ENCODE measurements around the gene LDB3. TPM values are rescaled to one million over a fixed set of nuclear protein-coding genes. Genes with fewer than 3 reads are reported as not detected.
A peak's percentile ranks its signal among the peaks of the same experiment; 100 is the strongest.

The LDB3 gene
- total RNA-seq, 1 donor from 2014 or later = not detected

DNA sequence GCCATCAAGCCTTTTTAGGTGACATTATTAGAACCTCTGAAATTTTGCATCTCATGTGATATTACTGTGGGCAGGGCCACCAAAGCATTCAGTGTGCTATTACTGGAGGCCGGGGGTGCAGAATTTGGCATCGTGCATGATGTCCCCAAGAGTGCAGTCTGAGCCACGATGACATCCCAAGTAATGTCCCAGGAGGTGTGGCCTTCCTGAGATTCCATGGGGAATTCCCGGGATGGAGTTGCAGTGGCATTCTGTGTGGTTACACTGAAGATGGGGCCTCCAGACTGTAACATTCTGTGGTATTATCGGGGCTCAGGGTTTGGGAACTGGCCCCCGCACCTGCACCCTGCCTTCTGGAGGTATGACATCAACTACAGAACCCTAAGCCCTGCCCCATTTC lies 9.1 kb downstream of the LDB3 start:
- TF ChIP-seq CTCF (conservative IDR thresholded peaks at IDR 0.05; ENCODE audit: low read depth, low read length) = no peak
- no peak for DNase-seq (ENCODE audit: low read depth)
- no peak overlapping the region for H3K4me3 ChIP-seq (ENCODE audit: low read depth, low read length)

- H3K4me3 ChIP-seq (ENCODE audit: low read depth, low read length) = no peak overlapping the region
- TF ChIP-seq CTCF (conservative IDR thresholded peaks at IDR 0.05; ENCODE audit: low read depth, low read length) = no peak
- no peak for DNase-seq (ENCODE audit: low read depth)
These were observed 10.9 kb downstream of the LDB3 start for GRCh38 chr10:86678999-86679792.

DNA sequence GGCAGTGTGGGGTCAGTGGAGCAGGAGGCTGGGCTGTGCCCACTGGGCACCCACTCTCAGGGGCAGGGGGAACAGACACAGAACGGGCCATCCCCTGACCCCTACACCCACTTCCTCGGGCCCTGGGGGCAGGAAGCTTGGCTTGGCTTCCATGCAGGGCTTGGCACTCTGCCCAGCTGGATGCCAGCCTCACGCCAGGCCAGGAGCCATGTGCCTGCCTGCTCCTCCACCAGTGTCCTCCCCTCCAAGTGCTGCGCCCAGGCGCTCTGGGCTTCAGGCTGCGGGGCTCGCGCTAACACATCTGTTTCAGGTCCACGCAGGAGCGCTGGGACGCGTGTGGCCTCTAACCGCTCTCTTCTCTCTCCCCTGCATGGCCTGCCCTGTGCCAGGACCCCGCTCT lies 12.7 kb downstream of the LDB3 start:
- TF ChIP-seq CTCF (conservative IDR thresholded peaks at IDR 0.05; ENCODE audit: low read depth, low read length) = no peak
- DNase-seq (ENCODE audit: low read depth) = no peak
- H3K4me3 ChIP-seq (ENCODE audit: low read depth, low read length) = no peak overlapping the region

GRCh38 chr10:86681722-86682386 lies 13.5 kb downstream of the LDB3 start:
- DNase-seq (ENCODE audit: low read depth) = no peak
- TF ChIP-seq CTCF (conservative IDR thresholded peaks at IDR 0.05; ENCODE audit: low read depth, low read length) = no peak
- no peak overlapping the region for H3K4me3 ChIP-seq (ENCODE audit: low read depth, low read length)

DNA sequence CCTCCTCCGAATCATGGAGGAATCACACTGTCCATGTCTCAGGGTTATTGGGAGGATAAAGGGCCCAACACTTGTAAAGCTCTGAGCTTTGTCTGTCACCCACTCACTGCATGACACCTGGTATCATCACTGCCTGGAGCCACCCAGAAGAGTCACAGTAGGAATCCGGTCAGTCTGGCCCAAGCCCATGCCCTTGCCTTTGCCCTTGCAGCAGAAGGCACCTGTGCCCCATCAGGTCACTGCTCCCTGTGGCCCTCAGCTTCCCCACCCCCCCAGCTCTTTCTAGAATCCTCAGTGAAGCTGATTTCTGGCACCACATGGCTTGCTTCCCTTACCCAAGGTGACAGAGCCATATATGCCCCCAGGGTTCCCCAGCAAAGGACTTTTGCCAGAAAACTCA lies 14.4 kb downstream of the LDB3 start:
- TF ChIP-seq CTCF (conservative IDR thresholded peaks at IDR 0.05; ENCODE audit: low read depth, low read length) = no peak
- no peak for DNase-seq (ENCODE audit: low read depth)
- H3K4me3 ChIP-seq (ENCODE audit: low read depth, low read length) = no peak overlapping the region

DNA sequence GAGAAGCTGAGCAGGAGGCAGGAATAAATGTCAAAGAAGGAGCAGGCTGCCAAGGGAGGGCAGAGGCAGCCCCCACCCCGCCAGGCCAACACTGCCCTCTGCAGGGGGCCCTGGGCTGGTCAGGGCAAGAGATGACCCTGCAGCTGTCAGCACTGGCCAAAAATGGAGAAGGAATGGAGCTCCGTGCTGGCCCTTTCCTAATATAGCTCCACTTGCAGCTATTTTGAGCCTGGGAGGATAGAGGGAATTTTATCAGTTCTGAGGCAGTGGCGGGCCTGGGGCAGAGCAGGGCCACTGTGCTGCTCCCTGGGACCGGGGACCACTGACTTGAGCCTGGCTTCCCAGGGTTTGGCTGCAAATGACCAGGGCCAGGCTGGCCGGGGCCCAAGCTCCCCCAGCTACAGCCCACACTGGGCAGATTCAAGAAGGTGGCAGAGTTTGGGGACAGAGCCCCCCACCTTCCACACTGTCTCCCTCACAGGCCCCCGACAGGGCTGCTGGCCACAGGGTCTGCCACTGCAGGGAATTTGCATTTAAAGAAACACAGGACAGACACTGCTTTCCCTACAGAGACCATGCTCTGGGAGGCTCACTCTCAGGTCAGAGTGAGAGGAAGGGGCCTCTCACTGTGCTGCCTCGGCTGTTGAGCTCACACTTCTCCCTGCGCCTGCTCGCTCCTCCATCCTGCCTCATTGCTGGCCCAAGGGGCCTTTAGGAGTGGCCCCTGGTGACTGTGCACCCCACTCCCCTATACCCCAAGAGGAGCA lies 16.2 kb downstream of the LDB3 start:
- no peak overlapping the region for H3K4me3 ChIP-seq (ENCODE audit: low read depth, low read length)
- no peak for DNase-seq (ENCODE audit: low read depth)
- TF ChIP-seq CTCF (conservative IDR thresholded peaks at IDR 0.05; ENCODE audit: low read depth, low read length) = peak; percentile 55

All from epithelial cell of proximal tubule (primary cell).